ENCODE results near the gene APOBEC3H. TPM values are rescaled to one million over a fixed set of nuclear protein-coding genes. Genes with fewer than 3 reads are reported as not detected.

The APOBEC3H gene
- total RNA-seq, 1 experiment from 2014 or later: 0.87 TPM

DNA sequence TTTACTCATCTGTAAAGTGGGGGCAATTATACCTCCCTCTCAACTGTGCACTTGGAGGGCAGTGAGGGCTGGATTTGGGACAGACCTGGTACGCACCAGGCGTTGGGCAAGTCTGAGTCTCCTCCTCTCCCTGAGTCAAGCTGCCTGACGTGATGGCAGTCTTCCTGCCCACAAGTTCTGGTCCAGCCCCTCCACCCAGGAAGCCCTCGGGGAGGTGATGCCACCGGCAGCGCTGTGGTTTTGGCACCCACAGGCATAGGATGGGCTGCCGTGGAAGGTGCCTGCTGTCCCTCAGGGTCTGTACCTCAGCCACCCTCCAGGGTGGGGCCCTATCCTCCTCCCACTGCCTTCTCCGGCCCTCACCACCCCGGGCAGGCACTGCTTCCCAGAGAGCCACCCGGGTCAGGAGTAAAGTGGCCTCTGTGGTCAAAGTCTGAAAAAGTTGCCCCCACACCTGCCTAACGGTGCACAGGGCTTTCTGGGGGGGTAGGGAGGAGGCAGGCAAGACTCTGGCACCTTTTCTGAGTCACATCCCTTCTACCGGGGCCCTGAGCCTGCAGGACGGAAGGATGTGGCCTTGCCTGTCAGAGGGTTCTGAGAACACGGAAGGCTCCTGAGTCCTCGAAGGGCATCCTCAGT lies 6.5 kb upstream of the APOBEC3H start:
- Histone ChIP-seq H3K4me3 (ENCODE audit: low read length) (no peak overlapping the region), H4K20me1 (ENCODE audit: low read length) (no peaks in the 10 kb centered on the region), H3K27ac (ENCODE audit: low read length) (peak overlapping the region; percentile 97), H2AFZ (ENCODE audit: low read length) (no peak overlapping the region), H3F3A (ENCODE audit: low read length, unreplicated experiment) (no peaks in the 10 kb centered on the region), H3K9ac (ENCODE audit: low read length) (peak overlapping the region; percentile 81), H3K4me1 (ENCODE audit: insufficient read depth, low read length) (peaks cover 34% of the 10 kb centered on the region), H3K27me3 (ENCODE audit: low read length) (no peaks in the 10 kb centered on the region), H3K9me2 (replicated peaks; ENCODE audit: low read length) (no peaks in the 10 kb centered on the region), H3K9me3 (ENCODE audit: low read length) (no peaks in the 10 kb centered on the region), H3K79me2 (ENCODE audit: low read length) (peaks cover 8% of the 10 kb centered on the region; the same call in 1 of the 2 replicates), H3K4me2 (ENCODE audit: low read length) (peak overlapping the region; percentile 69), H3K36me3 (ENCODE audit: low read depth, low read length) (no peaks in the 10 kb centered on the region)
- CTCF ChIA-PET: no interaction called here
- DNase-seq: peak; percentile 96
- TF ChIP-seq, protein P1, sequence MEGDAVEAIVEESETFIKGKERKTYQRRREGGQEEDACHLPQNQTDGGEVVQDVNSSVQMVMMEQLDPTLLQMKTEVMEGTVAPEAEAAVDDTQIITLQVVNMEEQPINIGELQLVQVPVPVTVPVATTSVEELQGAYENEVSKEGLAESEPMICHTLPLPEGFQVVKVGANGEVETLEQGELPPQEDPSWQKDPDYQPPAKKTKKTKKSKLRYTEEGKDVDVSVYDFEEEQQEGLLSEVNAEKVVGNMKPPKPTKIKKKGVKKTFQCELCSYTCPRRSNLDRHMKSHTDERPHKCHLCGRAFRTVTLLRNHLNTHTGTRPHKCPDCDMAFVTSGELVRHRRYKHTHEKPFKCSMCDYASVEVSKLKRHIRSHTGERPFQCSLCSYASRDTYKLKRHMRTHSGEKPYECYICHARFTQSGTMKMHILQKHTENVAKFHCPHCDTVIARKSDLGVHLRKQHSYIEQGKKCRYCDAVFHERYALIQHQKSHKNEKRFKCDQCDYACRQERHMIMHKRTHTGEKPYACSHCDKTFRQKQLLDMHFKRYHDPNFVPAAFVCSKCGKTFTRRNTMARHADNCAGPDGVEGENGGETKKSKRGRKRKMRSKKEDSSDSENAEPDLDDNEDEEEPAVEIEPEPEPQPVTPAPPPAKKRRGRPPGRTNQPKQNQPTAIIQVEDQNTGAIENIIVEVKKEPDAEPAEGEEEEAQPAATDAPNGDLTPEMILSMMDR (conservative IDR thresholded peaks at IDR 0.05; ENCODE audit: low read depth, low read length): no peak
- TF ChIP-seq EZH2phosphoT487 (IDR thresholded peaks at IDR 0.05; ENCODE audit: borderline replicate concordance, low read length): peak; percentile 95
- intact Hi-C loops (cut with micrococcal nuclease): loop anchor here (1.0 to 2.0 kb wide), 2 partner anchors 24 to 76 kb away; partner anchors contain the start of gene APOBEC3C
- POLR2A ChIA-PET (ENCODE audit: unreplicated experiment): no interaction called here
- BruUV-seq (replicated peaks): no TSS peak
- ATAC-seq: peak; percentile 80

DNA sequence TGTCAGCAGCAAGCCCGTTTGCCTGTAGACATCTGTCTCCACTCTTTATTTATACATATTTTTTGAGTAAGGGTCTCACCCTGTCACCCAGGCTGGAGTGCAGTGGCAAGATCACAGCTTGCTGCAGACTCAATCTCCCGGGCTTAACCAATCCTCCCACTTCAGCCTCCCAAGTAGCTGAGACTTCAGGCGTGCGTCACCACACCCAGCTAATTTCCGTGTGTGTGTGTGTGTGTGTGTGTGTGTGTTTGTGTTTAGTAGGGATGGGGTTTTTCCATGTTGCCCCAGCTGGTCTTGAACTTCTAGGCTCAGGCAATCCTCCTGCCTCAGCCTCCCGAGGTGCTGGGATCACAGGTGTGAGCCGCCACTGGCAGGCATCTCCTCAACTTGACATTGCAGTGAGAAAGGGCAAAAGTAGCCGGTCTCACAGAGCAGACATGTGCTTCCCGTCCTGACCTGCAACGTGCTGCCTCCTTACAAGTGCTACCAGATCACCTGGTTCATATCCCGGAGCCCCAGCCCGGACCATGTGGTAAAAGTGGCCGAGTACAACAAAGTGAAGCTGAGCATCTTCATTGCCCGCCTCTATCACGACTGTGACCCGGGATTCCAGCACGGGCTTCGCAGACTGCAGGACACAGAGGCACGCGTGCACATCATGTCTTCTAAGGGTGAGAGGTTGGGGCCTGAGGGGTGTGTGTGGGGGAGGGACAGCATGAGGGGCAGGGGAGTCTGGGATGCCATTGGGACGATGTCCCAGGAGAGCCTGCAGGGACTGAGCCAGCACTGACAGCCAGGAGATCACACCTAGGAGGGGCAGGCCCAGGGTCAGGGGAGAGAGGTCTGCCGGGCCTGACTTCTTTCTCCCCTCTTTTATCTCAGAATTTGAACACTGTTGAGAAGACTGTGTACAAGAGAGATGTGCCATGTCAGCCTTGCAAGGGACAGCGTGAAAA lies 5.6 kb upstream of the APOBEC3H start:
- Histone ChIP-seq H3K79me2 (ENCODE audit: low read length) (peaks cover 8% of the 10 kb centered on the region; the same call in 1 of the 2 replicates), H3K9me3 (ENCODE audit: low read length) (no peaks in the 10 kb centered on the region), H4K20me1 (ENCODE audit: low read length) (no peaks in the 10 kb centered on the region), H3K4me2 (ENCODE audit: low read length) (peak overlapping the region; percentile 69), H3F3A (ENCODE audit: low read length, unreplicated experiment) (no peaks in the 10 kb centered on the region), H3K36me3 (ENCODE audit: low read depth, low read length) (no peaks in the 10 kb centered on the region), H3K4me1 (ENCODE audit: insufficient read depth, low read length) (peaks cover 34% of the 10 kb centered on the region), H3K27me3 (ENCODE audit: low read length) (no peaks in the 10 kb centered on the region), H3K9me2 (replicated peaks; ENCODE audit: low read length) (no peaks in the 10 kb centered on the region), H2AFZ (ENCODE audit: low read length) (no peak overlapping the region), H3K9ac (ENCODE audit: low read length) (peak overlapping the region; percentile 76), H3K4me3 (ENCODE audit: low read length) (no peak overlapping the region), H3K27ac (ENCODE audit: low read length) (peak overlapping the region; percentile 97)
- ATAC-seq (no peak), DNase-seq (no peak)
- TF ChIP-seq, protein P1 (conservative IDR thresholded peaks at IDR 0.05; ENCODE audit: low read depth, low read length): no peak
- no peak for TF ChIP-seq EZH2 (IDR thresholded peaks at IDR 0.05; ENCODE audit: low read length, unreplicated experiment)
- no peak for TF ChIP-seq EZH2phosphoT487 (IDR thresholded peaks at IDR 0.05; ENCODE audit: borderline replicate concordance, low read length)
- ChIA-PET CTCF (no interaction called here), POLR2A (ENCODE audit: unreplicated experiment) (no interaction called here)
- BruUV-seq (replicated peaks): TSS peak; percentile 67
- intact Hi-C loops (cut with micrococcal nuclease): loop anchor here (2.0 kb wide), 1 partner anchor 77 kb away; the partner anchor contains the start of gene APOBEC3C

Data from PC-3 (cell line).